ENCODE results near the gene ZNF652. TPM values are rescaled to one million over a fixed set of nuclear protein-coding genes. Genes with fewer than 3 reads are reported as not detected.

ZNF652 gene
- total RNA-seq, 1 donor from 2014 or later = 26.6 TPM

DNA sequence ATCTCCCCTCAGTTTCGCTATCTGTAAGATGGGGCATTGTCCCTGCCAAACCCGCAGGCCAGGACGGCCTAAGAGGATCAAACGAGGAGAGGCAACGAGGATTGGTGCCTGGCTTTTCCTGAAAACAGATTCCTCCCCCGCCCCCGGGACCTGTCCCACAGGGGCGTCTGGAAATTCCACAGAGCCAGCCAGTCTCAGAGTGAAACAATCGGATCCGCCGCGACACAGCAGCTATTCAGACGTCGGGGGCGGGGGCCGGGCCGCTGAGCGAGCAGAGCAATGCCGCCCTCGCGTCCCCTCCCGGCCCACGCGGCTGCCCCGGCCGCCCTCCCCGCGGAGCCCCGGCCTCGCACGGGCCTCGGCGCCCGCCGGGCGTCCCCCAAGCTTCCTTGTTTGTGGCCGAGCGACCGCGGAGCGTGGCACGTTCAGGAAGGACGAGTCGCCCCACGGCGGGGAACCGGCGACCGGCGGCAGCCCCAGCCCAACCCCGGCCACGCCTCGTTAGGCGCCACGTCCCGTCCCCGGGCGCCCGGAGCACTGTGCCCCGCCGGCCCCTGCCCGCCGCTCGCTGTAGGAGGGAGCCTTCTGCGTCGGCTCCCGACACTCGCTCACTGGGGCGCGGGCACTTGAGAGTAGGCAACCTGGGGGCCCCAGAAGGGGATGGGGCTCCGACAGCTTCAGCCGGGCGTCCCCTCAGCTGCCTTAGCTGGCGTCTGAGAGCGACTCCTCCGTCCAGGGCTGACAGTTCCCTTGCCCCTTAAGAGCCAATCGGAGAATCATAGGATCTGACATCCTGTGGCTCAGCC is 101.8 kb downstream of the ZNF652 start:
- H3K36me3 ChIP-seq (ENCODE audit: control insufficient read depth in 3 of 3, insufficient read depth in 3 of 3, low read length in 3 of 3) = no peaks in the 10 kb centered on the region
- peak overlapping the region; percentile 48 to 69 (median 59) for H3K9ac ChIP-seq (ENCODE audit: low read depth in 1 of 3, low read length in 3 of 3)
- peak overlapping the region; percentile 41 to 70 (median 64) for H3K4me3 ChIP-seq (ENCODE audit: low read length in 3 of 3)
- H3K27ac ChIP-seq (ENCODE audit: low read depth, low read length) = peak overlapping the region; percentile 64
- H3K27me3 ChIP-seq (ENCODE audit: control insufficient read depth in 3 of 3, insufficient read depth in 3 of 3, low read length in 3 of 3) = peaks cover 0 to 11% (median 9%) of the 10 kb centered on the region in 3 donors
- no peaks in the 10 kb centered on the region for H3K9me3 ChIP-seq (ENCODE audit: control insufficient read depth in 3 of 3, low read length in 3 of 3)
- H3K4me1 ChIP-seq (ENCODE audit: control insufficient read depth in 3 of 3, insufficient read depth in 3 of 3, low read length in 3 of 3) = peaks cover 5 to 8% (median 7%) of the 10 kb centered on the region in 3 donors

DNA sequence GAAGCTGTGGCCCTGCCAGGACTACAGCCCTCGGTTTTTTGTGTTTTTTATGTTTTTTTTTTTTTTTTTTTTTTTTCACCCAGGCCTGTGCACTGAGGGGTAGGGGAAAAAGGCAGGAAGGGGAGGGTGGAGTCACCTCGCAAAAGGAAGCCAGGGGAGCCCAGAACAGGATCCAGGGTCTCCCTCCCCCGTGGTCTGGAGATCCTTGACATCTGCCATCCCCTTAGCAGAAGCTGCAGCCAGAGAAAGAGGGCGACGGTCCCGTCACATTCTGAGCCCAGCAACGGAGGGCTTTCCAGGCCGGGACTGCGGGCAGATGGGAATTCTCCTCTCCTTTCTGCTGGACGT is 102.4 kb downstream of the ZNF652 start:
- Histone ChIP-seq H3K27ac (ENCODE audit: low read depth, low read length) (peak overlapping the region; percentile 64), H3K9ac (ENCODE audit: low read depth in 1 of 3, low read length in 3 of 3) (peak overlapping the region; percentile 12 to 69 (median 59)), H3K9me3 (ENCODE audit: control insufficient read depth in 3 of 3, low read length in 3 of 3) (no peaks in the 10 kb centered on the region), H3K27me3 (ENCODE audit: control insufficient read depth in 3 of 3, insufficient read depth in 3 of 3, low read length in 3 of 3) (peaks cover 0 to 11% (median 7%) of the 10 kb centered on the region in 3 donors), H3K36me3 (ENCODE audit: control insufficient read depth in 3 of 3, insufficient read depth in 3 of 3, low read length in 3 of 3) (no peaks in the 10 kb centered on the region), H3K4me3 (ENCODE audit: low read length in 3 of 3) (peak overlapping the region; percentile 41 to 70 (median 64)), H3K4me1 (ENCODE audit: control insufficient read depth in 3 of 3, insufficient read depth in 3 of 3, low read length in 3 of 3) (peaks cover 5 to 8% (median 7%) of the 10 kb centered on the region in 3 donors)

DNA sequence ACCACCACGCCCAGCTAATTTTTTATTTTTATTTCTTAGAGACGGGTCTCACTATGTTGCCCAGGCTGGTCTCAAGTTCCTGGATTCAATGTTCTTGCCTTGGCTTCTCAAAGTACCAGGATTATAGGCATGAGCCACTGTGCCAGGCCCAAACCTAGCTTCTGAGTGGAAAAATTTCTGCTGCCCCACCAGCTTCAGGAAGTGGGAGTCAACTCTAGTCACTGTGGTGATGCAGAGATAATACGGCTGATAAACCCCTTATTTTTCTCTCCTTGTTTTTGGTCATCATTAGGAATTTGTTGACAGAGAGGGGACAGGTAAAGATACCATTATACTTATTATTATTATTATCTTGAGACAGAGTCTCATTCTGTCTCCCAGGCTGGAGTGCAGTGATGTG is 103.7 kb downstream of the ZNF652 start:
- no peaks in the 10 kb centered on the region for H3K9me3 ChIP-seq (ENCODE audit: control insufficient read depth in 3 of 3, low read length in 3 of 3)
- no peak overlapping the region for H3K9ac ChIP-seq (ENCODE audit: low read depth in 1 of 3, low read length in 3 of 3)
- H3K27ac ChIP-seq (ENCODE audit: low read depth, low read length) = no peak overlapping the region
- H3K4me1 ChIP-seq (ENCODE audit: control insufficient read depth in 3 of 3, insufficient read depth in 3 of 3, low read length in 3 of 3) = peaks cover 5 to 8% (median 7%) of the 10 kb centered on the region in 3 donors
- peaks cover 0 to 11% (median 7%) of the 10 kb centered on the region in 3 donors for H3K27me3 ChIP-seq (ENCODE audit: control insufficient read depth in 3 of 3, insufficient read depth in 3 of 3, low read length in 3 of 3)
- no peaks in the 10 kb centered on the region for H3K36me3 ChIP-seq (ENCODE audit: control insufficient read depth in 3 of 3, insufficient read depth in 3 of 3, low read length in 3 of 3)
- H3K4me3 ChIP-seq (ENCODE audit: low read length in 3 of 3) = no peak overlapping the region

DNA sequence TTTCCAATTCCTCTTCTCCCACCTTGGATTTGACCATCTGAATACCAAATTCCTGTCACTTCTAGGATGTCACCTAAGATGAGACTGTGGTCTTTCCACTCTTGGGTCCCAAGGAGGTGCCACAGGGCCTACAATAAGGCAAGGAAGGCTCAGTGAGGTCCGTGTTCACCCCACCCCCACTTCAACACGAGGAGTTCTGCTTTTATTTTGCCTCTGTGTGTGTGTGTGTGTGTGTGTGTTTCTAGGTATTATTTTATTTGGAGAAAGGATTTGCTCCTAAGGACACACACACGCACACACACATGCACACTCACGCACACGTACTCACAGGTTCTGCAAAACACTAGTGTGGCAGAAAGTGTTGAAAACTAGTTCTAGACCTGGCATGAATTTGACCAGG is 106.9 kb downstream of the ZNF652 start:
- peaks cover 0 to 5% (median 0%) of the 10 kb centered on the region in 3 donors for H3K27me3 ChIP-seq (ENCODE audit: control insufficient read depth in 3 of 3, insufficient read depth in 3 of 3, low read length in 3 of 3)
- no peaks in the 10 kb centered on the region for H3K9me3 ChIP-seq (ENCODE audit: control insufficient read depth in 3 of 3, low read length in 3 of 3)
- no peak overlapping the region for H3K27ac ChIP-seq (ENCODE audit: low read depth, low read length)
- H3K4me1 ChIP-seq (ENCODE audit: control insufficient read depth in 3 of 3, insufficient read depth in 3 of 3, low read length in 3 of 3) = peaks cover 0 to 3% (median under 1%) of the 10 kb centered on the region in 3 donors
- no peak overlapping the region for H3K4me3 ChIP-seq (ENCODE audit: low read length in 3 of 3)
- no peaks in the 10 kb centered on the region for H3K36me3 ChIP-seq (ENCODE audit: control insufficient read depth in 3 of 3, insufficient read depth in 3 of 3, low read length in 3 of 3)
- no peak overlapping the region for H3K9ac ChIP-seq (ENCODE audit: low read depth in 1 of 3, low read length in 3 of 3)

DNA sequence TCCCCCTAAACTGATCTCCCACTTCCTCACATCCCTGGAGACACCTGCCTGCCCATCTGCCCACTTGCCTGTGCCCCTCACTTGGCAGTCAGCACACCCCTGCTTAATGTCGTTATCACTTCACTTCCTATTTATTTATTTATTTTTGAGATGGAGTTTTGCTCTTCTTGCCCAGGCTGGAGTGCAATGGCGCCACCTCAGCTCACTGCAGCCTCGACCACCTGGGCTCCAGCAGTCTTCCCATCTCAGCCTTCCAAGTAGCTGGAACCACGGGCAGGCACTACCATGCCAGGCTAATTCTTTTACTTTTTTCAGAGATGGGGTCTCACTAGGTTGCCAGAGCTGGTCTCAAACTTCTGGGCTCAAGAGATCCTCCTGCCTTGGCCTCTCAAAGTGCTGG is 108.0 kb downstream of the ZNF652 start:
- peaks cover 3 to 10% (median 6%) of the 10 kb centered on the region in 3 donors for H3K4me1 ChIP-seq (ENCODE audit: control insufficient read depth in 3 of 3, insufficient read depth in 3 of 3, low read length in 3 of 3)
- no peaks in the 10 kb centered on the region for H3K36me3 ChIP-seq (ENCODE audit: control insufficient read depth in 3 of 3, insufficient read depth in 3 of 3, low read length in 3 of 3)
- no peak overlapping the region for H3K4me3 ChIP-seq (ENCODE audit: low read length in 3 of 3)
- no peak overlapping the region for H3K9ac ChIP-seq (ENCODE audit: low read depth in 1 of 3, low read length in 3 of 3)
- no peak overlapping the region for H3K27ac ChIP-seq (ENCODE audit: low read depth, low read length)
- peaks cover 0 to 4% (median 0%) of the 10 kb centered on the region in 3 donors for H3K27me3 ChIP-seq (ENCODE audit: control insufficient read depth in 3 of 3, insufficient read depth in 3 of 3, low read length in 3 of 3)
- H3K9me3 ChIP-seq (ENCODE audit: control insufficient read depth in 3 of 3, low read length in 3 of 3) = no peaks in the 10 kb centered on the region

DNA sequence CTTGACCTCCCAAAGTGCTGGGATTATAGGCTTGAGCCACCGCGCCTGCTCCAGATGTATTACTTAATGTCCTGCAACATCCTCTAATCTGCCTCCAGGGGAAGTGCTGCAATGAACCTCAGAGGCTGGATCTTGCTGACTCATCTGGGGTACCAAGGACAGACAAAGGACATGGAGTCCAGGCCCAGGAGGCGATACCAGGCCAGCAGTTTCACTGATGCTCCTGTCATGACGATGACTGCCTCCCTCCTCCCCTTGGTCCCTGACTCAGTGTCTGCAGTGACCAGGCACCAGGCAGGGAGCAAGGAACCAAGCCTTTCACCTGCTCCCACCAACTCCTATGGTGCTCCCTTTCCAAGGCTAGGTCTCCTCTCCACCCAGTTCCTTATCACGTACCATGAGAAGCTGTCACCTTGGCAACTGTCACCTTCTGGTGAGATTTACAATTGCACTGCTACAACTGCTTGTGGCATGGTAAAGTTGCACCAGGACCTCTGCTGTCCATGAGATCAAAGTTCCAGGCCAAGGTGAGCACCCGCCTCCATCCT is 109.8 kb downstream of the ZNF652 start:
- no peak overlapping the region for H3K9ac ChIP-seq (ENCODE audit: low read depth in 1 of 3, low read length in 3 of 3)
- no peaks in the 10 kb centered on the region for H3K9me3 ChIP-seq (ENCODE audit: control insufficient read depth in 3 of 3, low read length in 3 of 3)
- no peaks in the 10 kb centered on the region for H3K36me3 ChIP-seq (ENCODE audit: control insufficient read depth in 3 of 3, insufficient read depth in 3 of 3, low read length in 3 of 3)
- no peak overlapping the region for H3K27ac ChIP-seq (ENCODE audit: low read depth, low read length)
- H3K4me3 ChIP-seq (ENCODE audit: low read length in 3 of 3) = no peak overlapping the region
- peaks cover 0 to 8% (median 0%) of the 10 kb centered on the region in 3 donors for H3K27me3 ChIP-seq (ENCODE audit: control insufficient read depth in 3 of 3, insufficient read depth in 3 of 3, low read length in 3 of 3)
- H3K4me1 ChIP-seq (ENCODE audit: control insufficient read depth in 3 of 3, insufficient read depth in 3 of 3, low read length in 3 of 3) = peaks cover 6 to 14% (median 8%) of the 10 kb centered on the region in 3 donors

DNA sequence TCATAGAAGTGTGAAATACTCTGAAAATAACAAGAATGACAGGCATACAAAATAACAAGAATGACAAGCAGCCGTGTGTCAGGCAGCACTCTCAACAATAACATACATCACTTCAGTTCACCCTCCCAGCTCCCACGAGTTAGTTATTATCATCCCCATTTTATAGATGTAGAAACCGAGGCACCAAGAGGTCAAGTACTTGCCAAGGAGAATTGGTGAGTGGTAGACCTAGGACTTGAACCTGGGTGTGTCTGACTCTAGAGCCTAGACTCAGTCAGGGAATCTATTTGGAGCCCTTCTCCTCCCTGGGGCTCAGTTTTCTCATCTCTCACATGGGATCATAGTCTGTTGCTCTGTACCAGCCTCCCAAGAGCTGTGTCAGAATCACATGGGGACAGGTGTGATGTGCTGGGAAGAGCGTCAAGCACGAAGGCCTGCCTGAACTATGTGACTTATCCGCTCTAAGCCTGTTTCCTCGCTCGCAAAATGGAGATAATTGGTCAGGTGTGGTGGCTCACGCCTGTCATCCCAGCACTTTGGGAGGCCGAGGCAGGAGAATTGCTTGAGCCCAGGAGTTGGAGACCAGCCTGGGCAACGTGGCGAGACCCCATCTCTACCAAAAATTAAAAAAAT is 112.0 kb downstream of the ZNF652 start:
- Histone ChIP-seq H3K27me3 (ENCODE audit: control insufficient read depth in 3 of 3, insufficient read depth in 3 of 3, low read length in 3 of 3) (peaks cover 0 to 8% (median 0%) of the 10 kb centered on the region in 3 donors), H3K27ac (ENCODE audit: low read depth, low read length) (no peak overlapping the region), H3K4me1 (ENCODE audit: control insufficient read depth in 3 of 3, insufficient read depth in 3 of 3, low read length in 3 of 3) (peaks cover 6 to 14% (median 8%) of the 10 kb centered on the region in 3 donors), H3K9me3 (ENCODE audit: control insufficient read depth in 3 of 3, low read length in 3 of 3) (no peaks in the 10 kb centered on the region), H3K9ac (ENCODE audit: low read depth in 1 of 3, low read length in 3 of 3) (no peak overlapping the region), H3K4me3 (ENCODE audit: low read length in 3 of 3) (no peak overlapping the region), H3K36me3 (ENCODE audit: control insufficient read depth in 3 of 3, insufficient read depth in 3 of 3, low read length in 3 of 3) (no peaks in the 10 kb centered on the region)

DNA sequence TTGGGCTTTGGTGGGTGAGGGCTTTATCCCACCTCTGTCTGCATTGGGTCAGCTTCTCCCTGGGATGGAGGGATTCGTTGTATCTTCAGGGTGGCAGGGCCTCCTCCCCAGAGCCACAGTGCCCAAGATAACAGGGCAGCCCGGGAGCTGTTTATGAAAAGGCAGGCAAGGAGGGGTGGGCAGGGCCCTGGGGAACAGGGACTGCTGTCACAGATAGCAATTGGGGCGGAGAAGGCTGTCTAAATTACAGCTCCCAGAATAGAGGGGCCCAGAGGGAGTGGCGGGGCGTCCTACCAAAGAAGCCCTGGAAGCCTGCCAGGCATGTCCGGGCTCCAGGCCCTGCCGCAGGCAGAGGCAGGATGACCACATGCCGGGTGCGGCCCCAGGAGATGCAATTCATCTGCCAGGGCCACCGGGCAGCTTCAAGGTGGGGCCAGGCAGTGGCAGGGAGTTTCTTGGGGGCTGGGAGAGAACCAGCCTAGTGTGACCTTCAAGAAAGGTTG is 112.7 kb downstream of the ZNF652 start:
- Histone ChIP-seq H3K9ac (ENCODE audit: low read depth in 1 of 3, low read length in 3 of 3) (peak overlapping the region; percentile 20 to 57 (median 25)), H3K27me3 (ENCODE audit: control insufficient read depth in 3 of 3, insufficient read depth in 3 of 3, low read length in 3 of 3) (peaks cover 0 to 12% (median 0%) of the 10 kb centered on the region in 3 donors), H3K27ac (ENCODE audit: low read depth, low read length) (no peak overlapping the region), H3K9me3 (ENCODE audit: control insufficient read depth in 3 of 3, low read length in 3 of 3) (no peaks in the 10 kb centered on the region), H3K36me3 (ENCODE audit: control insufficient read depth in 3 of 3, insufficient read depth in 3 of 3, low read length in 3 of 3) (no peaks in the 10 kb centered on the region), H3K4me1 (ENCODE audit: control insufficient read depth in 3 of 3, insufficient read depth in 3 of 3, low read length in 3 of 3) (peaks cover 6 to 14% (median 8%) of the 10 kb centered on the region in 3 donors), H3K4me3 (ENCODE audit: low read length in 3 of 3) (peak overlapping the region in 2 of 3 donors; percentile 13 to 42)

DNA sequence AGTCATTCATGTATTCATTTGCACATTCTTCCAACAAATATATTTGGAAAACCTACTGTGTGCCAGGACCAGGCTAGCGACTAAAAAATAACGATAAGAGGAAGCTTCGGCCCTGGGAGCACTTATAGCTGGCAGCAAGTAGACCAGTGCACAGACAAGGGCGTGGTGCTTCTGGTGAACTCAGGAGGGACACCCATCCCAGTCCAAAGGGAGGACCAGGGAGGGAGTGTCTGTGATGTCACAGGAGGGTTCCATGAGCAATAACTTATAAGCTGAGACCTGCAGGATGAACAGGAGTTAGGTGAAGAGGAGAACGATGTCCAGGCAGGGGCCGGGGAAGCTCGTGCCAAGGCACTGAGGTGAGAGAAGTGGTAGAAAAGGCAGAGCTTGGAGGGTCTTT is 114.1 kb downstream of the ZNF652 start:
- Histone ChIP-seq H3K4me1 (ENCODE audit: control insufficient read depth in 3 of 3, insufficient read depth in 3 of 3, low read length in 3 of 3) (peaks cover 6 to 14% (median 8%) of the 10 kb centered on the region in 3 donors), H3K9ac (ENCODE audit: low read depth in 1 of 3, low read length in 3 of 3) (no peak overlapping the region), H3K36me3 (ENCODE audit: control insufficient read depth in 3 of 3, insufficient read depth in 3 of 3, low read length in 3 of 3) (no peaks in the 10 kb centered on the region), H3K4me3 (ENCODE audit: low read length in 3 of 3) (no peak overlapping the region), H3K9me3 (ENCODE audit: control insufficient read depth in 3 of 3, low read length in 3 of 3) (no peaks in the 10 kb centered on the region), H3K27me3 (ENCODE audit: control insufficient read depth in 3 of 3, insufficient read depth in 3 of 3, low read length in 3 of 3) (peaks cover 0 to 12% (median 0%) of the 10 kb centered on the region in 3 donors), H3K27ac (ENCODE audit: low read depth, low read length) (no peak overlapping the region)

Data from skeletal muscle tissue (tissue), 4 donors.